Fibroblast of skin of abdomen (primary cell): ENCODE data around the gene RFX6.

ENCODE experiments used
- DNase-seq: peaks from one replicate; pipeline ENCODE4 v3.0.0-alpha.2; 2013

RFX6 gene

GRCh38 chr6:116974526-116975316 lies 97.7 kb downstream of the RFX6 start:
- no peak for DNase-seq

GRCh38 chr6:116975600-116975999 lies 98.6 kb downstream of the RFX6 start:
- DNase-seq, result no peak

- DNase-seq, result no peak
These were observed 102.5 kb downstream of the RFX6 start for GRCh38 chr6:116979560-116979959.
